Lower lobe of right lung (tissue), 2 donors: Measurements from ENCODE around the gene BTNL2. TPM values are rescaled to one million over a fixed set of nuclear protein-coding genes. Genes with fewer than 3 reads are reported as not detected.
"Not testable (repeated sequence)": the region's sequence is repeated elsewhere in the genome, so short reads cannot be mapped to it uniquely, and the experiment has no call there.

Source experiments
- ATAC-seq, 2 donors: fragments of 200-7000 bp; cut with Tn5 transposase; one replicate each; pipeline ENCODE4 v1.9.1; 2020 to 2022; ENCODE audit warnings: mild to moderate bottlenecking in 2 of 2, moderate library complexity in 2 of 2
- DNase-seq: peaks from one replicate; pipeline ENCODE4 v3.0.0-alpha.2; 2020
- H3K27ac ChIP-seq: fragments of 200-600 bp; one replicate; pipeline ENCODE4 v1.8.0; 2022
- H3K27me3 ChIP-seq: fragments of 200-600 bp; one replicate; pipeline ENCODE4 v1.8.0; 2022; ENCODE audit warnings: low read depth
- H3K36me3 ChIP-seq: fragments of 200-600 bp; one replicate; pipeline ENCODE4 v1.8.0; 2022; ENCODE audit warnings: mild to moderate bottlenecking
- H3K4me1 ChIP-seq: fragments of 200-600 bp; one replicate; pipeline ENCODE4 v1.8.0; 2022
- H3K4me3 ChIP-seq: fragments of 200-600 bp; one replicate; pipeline ENCODE4 v1.8.0; 2022; ENCODE audit warnings: mild to moderate bottlenecking
- H3K9me3 ChIP-seq: fragments of 200-600 bp; one replicate; pipeline ENCODE4 v1.8.0; 2022
- CTCF ChIP-seq: fragments of 200-600 bp; IDR thresholded peaks from one replicate; pipeline ENCODE4 v1.8.0; 2022; ENCODE audit warnings: antibody characterized with exemption, mild to moderate bottlenecking
- intact Hi-C: fragments of 100-400 bp; cut with DNase I; formaldehyde crosslinking; loops from one replicate; pipeline ENCODE4 v1.11.0; 2022
- total RNA-seq: library from RNA; stranded (reverse); fragmentation: NEBNext Ultra II Directional; extraction: Animal tissue kit (Norgen Biotek cat#: 25700); gene quantifications from one replicate; pipeline ENCODE4 v1.2.1, GENCODE V29; 2021
- donor health status: DM: no; HTN: yes; CAD: no; lungs with severe emphysema.

Gene BTNL2
- total RNA-seq, 1 donor from 2014 or later = not detected

GRCh38 chr6:32367644-32368043, 39.3 kb downstream of the BTNL2 start:
- Histone ChIP-seq H3K27me3 (no peaks in the 10 kb centered on the region), H3K36me3 (no peaks in the 10 kb centered on the region), H3K9me3 (no peaks in the 10 kb centered on the region), H3K4me1 (no peaks in the 10 kb centered on the region), H3K4me3 (no peak overlapping the region), H3K27ac (no peak overlapping the region)
- DNase-seq = no peak
- intact Hi-C loops = no loop called here
- no peak for TF ChIP-seq CTCF
- no peak for ATAC-seq

- H3K4me3 ChIP-seq, intact Hi-C loops, H3K36me3 ChIP-seq, H3K27me3 ChIP-seq, H3K4me1 ChIP-seq, ATAC-seq, DNase-seq, H3K27ac ChIP-seq, H3K9me3 ChIP-seq: not testable (repeated sequence)
These were observed 47.8 kb downstream of the BTNL2 start for GRCh38 chr6:32359225-32359624.

- ATAC-seq, H3K27me3 ChIP-seq, DNase-seq, H3K4me3 ChIP-seq, H3K4me1 ChIP-seq, H3K27ac ChIP-seq, H3K36me3 ChIP-seq, intact Hi-C loops, H3K9me3 ChIP-seq: not testable (repeated sequence)
These were observed 48.4 kb downstream of the BTNL2 start for GRCh38 chr6:32358548-32358947.

- no peak for TF ChIP-seq CTCF
- intact Hi-C loops = no loop called here
- DNase-seq = no peak
- no peak for ATAC-seq
- Histone ChIP-seq H3K27me3 (no peaks in the 10 kb centered on the region), H3K4me1 (no peaks in the 10 kb centered on the region), H3K9me3 (no peaks in the 10 kb centered on the region), H3K36me3 (no peaks in the 10 kb centered on the region), H3K27ac (no peak overlapping the region), H3K4me3 (no peak overlapping the region)
These were observed 52.0 kb downstream of the BTNL2 start for GRCh38 chr6:32355018-32355417.

GRCh38 chr6:32353348-32353747, 53.6 kb downstream of the BTNL2 start:
- Histone ChIP-seq H3K27me3 (no peaks in the 10 kb centered on the region), H3K4me1 (no peaks in the 10 kb centered on the region), H3K36me3 (no peaks in the 10 kb centered on the region), H3K9me3 (no peaks in the 10 kb centered on the region), H3K4me3 (no peak overlapping the region), H3K27ac (no peak overlapping the region)
- TF ChIP-seq CTCF = no peak
- DNase-seq (no peak), ATAC-seq (no peak)
- intact Hi-C loops = no loop called here

Other genes with a start within 250 kb of the BTNL2 start
- 13.4 TPM for gene EGFL8, start 242.6 kb downstream of the BTNL2 start, total RNA-seq
- 51.2 TPM for gene AGPAT1, start 231.1 kb downstream of the BTNL2 start, total RNA-seq
- 44.9 TPM for gene RNF5, start 228.8 kb downstream of the BTNL2 start, total RNA-seq
- gene AGER, start 222.9 kb downstream of the BTNL2 start, total RNA-seq = 882 TPM
- 89.2 TPM for gene PBX2, start 217.0 kb downstream of the BTNL2 start, total RNA-seq
- 76.2 TPM for gene GPSM3, start 214.5 kb downstream of the BTNL2 start, total RNA-seq
- gene NOTCH4, start 183.1 kb downstream of the BTNL2 start, total RNA-seq = 63.6 TPM
- not detected for gene TSBP1, start 35.3 kb downstream of the BTNL2 start, total RNA-seq
- 2,056 TPM for gene HLA-DRA, start 32.7 kb upstream of the BTNL2 start, total RNA-seq
- gene HLA-DRB5, start 123.1 kb upstream of the BTNL2 start, total RNA-seq = 279 TPM
- gene HLA-DRB1, start 182.7 kb upstream of the BTNL2 start, total RNA-seq = 480 TPM
- gene HLA-DQA1, start 230.2 kb upstream of the BTNL2 start, total RNA-seq = 144 TPM